Mucosa of descending colon (tissue), 3 donors: ENCODE results near the gene ATR. TPM values are rescaled to one million over a fixed set of nuclear protein-coding genes. Genes with fewer than 3 reads are reported as not detected.
A peak's percentile ranks its signal among the peaks of the same experiment; 100 is the strongest.
"Not testable (repeated sequence)": the region's sequence is repeated elsewhere in the genome, so short reads cannot be mapped to it uniquely, and the experiment has no call there.

Experiments
- ATAC-seq: fragments of 200-7000 bp; cut with Tn5 transposase; one replicate; pipeline ENCODE4 v1.9.1; 2020; ENCODE audit warnings: mild to moderate bottlenecking, moderate library complexity
- DNase-seq, 3 donors: peaks; one replicate each; pipeline ENCODE4 v3.0.0-alpha.2; 2020
- H3K36me3 ChIP-seq: fragments of 200-600 bp; one replicate; pipeline ENCODE4 v1.8.0; 2021; ENCODE audit warnings: low read depth, mild to moderate bottlenecking
- H3K4me1 ChIP-seq: fragments of 200-600 bp; one replicate; pipeline ENCODE4 v1.8.0; 2021; ENCODE audit warnings: low read depth, mild to moderate bottlenecking
- H3K4me3 ChIP-seq: fragments of 200-600 bp; one replicate; pipeline ENCODE4 v1.8.0; 2021; ENCODE audit warnings: mild to moderate bottlenecking
- H3K9me3 ChIP-seq: fragments of 200-600 bp; one replicate; pipeline ENCODE4 v1.8.0; 2021; ENCODE audit warnings: mild to moderate bottlenecking
- CTCF ChIP-seq: fragments of 200-600 bp; IDR thresholded peaks from one replicate; pipeline ENCODE4 v1.8.0; 2022; ENCODE audit warnings: antibody characterized with exemption, mild to moderate bottlenecking
- intact Hi-C, 2 donors: fragments of 100-400 bp; cut with DNase I in 1 of 2; cut with micrococcal nuclease in 1 of 2; formaldehyde crosslinking; loops; one replicate each; pipeline versions ENCODE4 v1.11.0 to v1.11.1; 2022; cut with DNase I, micrococcal nuclease
- total RNA-seq, 3 donors: library from RNA; stranded (reverse); fragmentation: NEBNext Ultra II Directional in 2 of 3; extraction: Animal tissue kit (Norgen Biotek cat#: 25700) in 2 of 3; gene quantifications; one replicate each; pipeline versions ENCODE4 v1.2.1 to v1.2.4, GENCODE V29; 2021 to 2023
- donor health status: DM: no; HTN: no; CAD: no; lungs with moderate emphysema.
- donor health status: DM: no; HTN: no; CAD: no.
- donor health status: DM: no; HTN: yes; CAD: no.

ATR gene
- total RNA-seq, 3 donors from 2014 or later: 16.0 to 21.1 (median 18.1) TPM

GRCh38 chr3:142595141-142595540, 16.6 kb upstream of the ATR start:
- TF ChIP-seq CTCF: no peak
- H3K4me1 ChIP-seq: peaks cover 2% of the 10 kb centered on the region
- H3K4me3 ChIP-seq: peak overlapping the region; percentile 35
- H3K9me3 ChIP-seq: no peaks in the 10 kb centered on the region
- H3K36me3 ChIP-seq: no peaks in the 10 kb centered on the region
- DNase-seq (no peak), ATAC-seq (no peak)
- intact Hi-C loops: no loop called here

GRCh38 chr3:142592268-142592667, 13.7 kb upstream of the ATR start:
- DNase-seq, intact Hi-C loops, H3K36me3 ChIP-seq, H3K4me3 ChIP-seq, H3K9me3 ChIP-seq, ATAC-seq, H3K4me1 ChIP-seq: not testable (repeated sequence)

- Histone ChIP-seq H3K4me1 (no peaks in the 10 kb centered on the region), H3K4me3 (no peak overlapping the region), H3K36me3 (no peaks in the 10 kb centered on the region), H3K9me3 (no peaks in the 10 kb centered on the region)
- ATAC-seq (no peak), DNase-seq (no peak)
- no peak for TF ChIP-seq CTCF
- intact Hi-C loops: loop anchor here (10.0 kb wide), 1 partner anchor 406 kb away; no protein-coding TSS in a partner anchor
Observed at GRCh38 chr3:142588703-142589102, 10.2 kb upstream of the ATR start.

- no peak for TF ChIP-seq CTCF
- H3K4me1 ChIP-seq: no peaks in the 10 kb centered on the region
- ATAC-seq (peak; percentile 96), DNase-seq (peak in 1 of 3 donors; percentile 82)
- no peak overlapping the region for H3K4me3 ChIP-seq
- H3K36me3 ChIP-seq: no peaks in the 10 kb centered on the region
- H3K9me3 ChIP-seq: no peaks in the 10 kb centered on the region
- intact Hi-C loops: loop anchor here (10.0 kb wide), 1 partner anchor 408 kb away; no protein-coding TSS in a partner anchor
Observed at GRCh38 chr3:142586803-142587406, 8.4 kb upstream of the ATR start.

- intact Hi-C loops: loop anchor here (10.0 kb wide), 1 partner anchor 414 kb away; no protein-coding TSS in a partner anchor
Observed at GRCh38 chr3:142581070-142581469, 2.5 kb upstream of the ATR start.

GRCh38 chr3:142580061-142580423, 1.5 kb upstream of the ATR start:
- Histone ChIP-seq H3K4me1 (peaks cover 10% of the 10 kb centered on the region), H3K9me3 (no peaks in the 10 kb centered on the region), H3K36me3 (no peaks in the 10 kb centered on the region), H3K4me3 (no peak overlapping the region)
- DNase-seq (no peak), ATAC-seq (no peak)
- intact Hi-C loops: loop anchor here (10.0 kb wide), 1 partner anchor 415 kb away; no protein-coding TSS in a partner anchor
- TF ChIP-seq CTCF: no peak

More at GRCh38 chr3:142581070-142581469, 2.5 kb upstream of the ATR start:
- ATAC-seq, H3K4me3 ChIP-seq, DNase-seq, H3K36me3 ChIP-seq, H3K9me3 ChIP-seq: not testable (repeated sequence)
- H3K4me1 ChIP-seq: peaks cover 10% of the 10 kb centered on the region
